Right forelimb (tissue), 1 donor: ENCODE results near the gene PPME1.
"Not testable (repeated sequence)": the region's sequence is repeated elsewhere in the genome, so short reads cannot be mapped to it uniquely, and the experiment has no call there.

Source experiments
- DNase-seq: peaks from one replicate; pipeline ENCODE4 v3.0.0-alpha.2; 2018

The PPME1 gene

GRCh38 chr11:74170694-74171629 is at the start of gene PPME1, which contains the start of gene C2CD3:
Gene PPME1, plus strand, starts transcription at chr11:74171289. Its CDS starts 133 bp downstream, at chr11:74171422.
Gene C2CD3, minus strand, starts transcription at chr11:74171002. Its CDS starts 210 bp downstream, at chr11:74170792.
- DNase-seq = peak; percentile 97

GRCh38 chr11:74121804-74122203 is 49.3 kb upstream of the PPME1 start:
- no peak for DNase-seq

- DNase-seq = no peak
Observed at GRCh38 chr11:74123008-74123448, 48.1 kb upstream of the PPME1 start.

- not testable (repeated sequence) for DNase-seq
Observed at GRCh38 chr11:74129121-74129520, 42.0 kb upstream of the PPME1 start.

GRCh38 chr11:74132833-74133232 is 38.3 kb upstream of the PPME1 start:
- DNase-seq = no peak

GRCh38 chr11:74133436-74133835 is 37.7 kb upstream of the PPME1 start:
- no peak for DNase-seq

GRCh38 chr11:74134661-74135060 is 36.4 kb upstream of the PPME1 start:
- DNase-seq = no peak

GRCh38 chr11:74135127-74135840 is 35.8 kb upstream of the PPME1 start:
- no peak for DNase-seq

- no peak for DNase-seq
Observed at GRCh38 chr11:74138021-74138420, 33.1 kb upstream of the PPME1 start.

- DNase-seq = no peak
Observed at GRCh38 chr11:74138572-74138971, 32.5 kb upstream of the PPME1 start.

- no peak for DNase-seq
Observed at GRCh38 chr11:74139151-74139918, 31.8 kb upstream of the PPME1 start.

GRCh38 chr11:74139919-74140431 is 31.1 kb upstream of the PPME1 start:
- DNase-seq = not testable (repeated sequence)

GRCh38 chr11:74141241-74141695 is 29.8 kb upstream of the PPME1 start:
- no peak for DNase-seq

- DNase-seq = no peak
Observed at GRCh38 chr11:74141908-74142307, 29.2 kb upstream of the PPME1 start.

GRCh38 chr11:74142624-74143023 is 28.5 kb upstream of the PPME1 start:
- no peak for DNase-seq

GRCh38 chr11:74144592-74144991 is 26.5 kb upstream of the PPME1 start:
- DNase-seq = no peak

GRCh38 chr11:74147199-74147929 is 23.7 kb upstream of the PPME1 start:
- no peak for DNase-seq

- no peak for DNase-seq
Observed at GRCh38 chr11:74153224-74153623, 17.9 kb upstream of the PPME1 start.

- DNase-seq = no peak
Observed at GRCh38 chr11:74154620-74155281, 16.3 kb upstream of the PPME1 start.

GRCh38 chr11:74157169-74157568 is 13.9 kb upstream of the PPME1 start:
- DNase-seq = no peak

GRCh38 chr11:74159642-74160041 is 11.4 kb upstream of the PPME1 start:
- DNase-seq = no peak
